HG03097 (cell line): ENCODE data around the gene SLC4A2.
A peak's percentile ranks its signal among the peaks of the same experiment; 100 is the strongest.

Experiments
- ATAC-seq: cut with Tn5 transposase; IDR thresholded peaks from one replicate; pipeline ENCODE4 v1.9.1; 2021; ENCODE audit not compliant: unreplicated experiment, low FRiP score

The SLC4A2 gene

GRCh38 chr7:151045262-151045661 is 14.1 kb upstream of the SLC4A2 start:
- no peak for ATAC-seq

- ATAC-seq: no peak
Measured at GRCh38 chr7:151045967-151046366, 13.4 kb upstream of the SLC4A2 start.

GRCh38 chr7:151046603-151047573 is 12.5 kb upstream of the SLC4A2 start:
- no peak for ATAC-seq

- no peak for ATAC-seq
Measured at GRCh38 chr7:151047976-151048815, 11.2 kb upstream of the SLC4A2 start, which contains the start of gene ASIC3. TSS of gene ASIC3 (plus strand) at chr7:151048531. CDS start at chr7:151048886, 355 bp downstream.

- ATAC-seq: no peak
Measured at GRCh38 chr7:151048911-151049463, 10.4 kb upstream of the SLC4A2 start.

- ATAC-seq: no peak
Measured at GRCh38 chr7:151051108-151051507, 8.3 kb upstream of the SLC4A2 start.

- ATAC-seq: no peak
Measured at GRCh38 chr7:151053096-151053495, 6.3 kb upstream of the SLC4A2 start.

GRCh38 chr7:151053751-151054150 is 5.6 kb upstream of the SLC4A2 start:
- no peak for ATAC-seq

GRCh38 chr7:151056283-151056665 is 3.1 kb upstream of the SLC4A2 start:
- ATAC-seq: no peak

GRCh38 chr7:151056666-151057505 is 2.5 kb upstream of the SLC4A2 start:
- ATAC-seq: no peak

GRCh38 chr7:151057506-151057988 is 1.8 kb upstream of the SLC4A2 start, which contains the start of gene CDK5:
TSS of gene CDK5 (minus strand) at chr7:151057897. CDS start at chr7:151057848, 49 bp downstream.
- peak; percentile 5 for ATAC-seq

- peak; percentile 81 for ATAC-seq
Measured at GRCh38 chr7:151057989-151058780, 1.2 kb upstream of the SLC4A2 start.

- ATAC-seq: no peak
Measured at GRCh38 chr7:151058781-151059366, 515 bp upstream of the SLC4A2 start.

- ATAC-seq: no peak
Measured at GRCh38 chr7:151060113-151060415, 675 bp downstream of the SLC4A2 start.

GRCh38 chr7:151060416-151061212 is 1.2 kb downstream of the SLC4A2 start:
- no peak for ATAC-seq

GRCh38 chr7:151061213-151062110 is 2.1 kb downstream of the SLC4A2 start:
- ATAC-seq: no peak

- ATAC-seq: no peak
Measured at GRCh38 chr7:151062111-151062398, 2.7 kb downstream of the SLC4A2 start.
